ENCODE data around the gene CASKIN2.

- TF ChIP-seq CTCF (IDR thresholded peaks at IDR 0.05) (no peak), POLR2A (IDR thresholded peaks at IDR 0.05) (no peak)
These were observed 9.2 kb downstream of the CASKIN2 start for GRCh38 chr17:75506134-75506533.
